H9 (cell line): ENCODE measurements around the gene FHIT. TPM values are rescaled to one million over a fixed set of nuclear protein-coding genes. Genes with fewer than 3 reads are reported as not detected.

Experiments
- DNase-seq: peaks from one replicate; pipeline ENCODE4 v3.0.0-alpha.2; 2017
- H2AFZ ChIP-seq: one replicate; pipeline ENCODE4 v1.6.1; 2013; ENCODE audit warnings: mild to moderate bottlenecking, low read length, control low read depth, moderate library complexity
- H2AK5ac ChIP-seq: 2 replicates; pipeline ENCODE4 v1.6.1; 2013; ENCODE audit warnings: low read length, control low read depth, mixed read lengths; ENCODE audit not compliant: insufficient read length
- H2BK120ac ChIP-seq: one replicate; pipeline ENCODE4 v1.6.1; 2013; ENCODE audit warnings: low read depth, mild to moderate bottlenecking, low read length, control low read depth, inconsistent platforms; ENCODE audit not compliant: poor library complexity, severe bottlenecking
- H2BK12ac ChIP-seq: 2 replicates; pipeline ENCODE4 v1.6.1; 2013; ENCODE audit warnings: low read length, control low read depth, mixed read lengths, low read depth; ENCODE audit not compliant: insufficient read length
- H2BK15ac ChIP-seq: 2 replicates; pipeline ENCODE4 v1.6.1; 2013; ENCODE audit warnings: low read depth, low read length, control low read depth
- H2BK20ac ChIP-seq: one replicate; pipeline ENCODE4 v1.6.1; 2013; ENCODE audit warnings: low read depth, mild to moderate bottlenecking, low read length, control low read depth, inconsistent platforms; ENCODE audit not compliant: poor library complexity, severe bottlenecking
- H2BK5ac ChIP-seq: 2 replicates; pipeline ENCODE4 v1.6.1; 2013; ENCODE audit warnings: low read length, control low read depth, mixed read lengths; ENCODE audit not compliant: insufficient read length
- H3K14ac ChIP-seq: 2 replicates; pipeline ENCODE4 v1.6.1; 2013; ENCODE audit warnings: low read length, control low read depth; ENCODE audit not compliant: insufficient read depth
- H3K18ac ChIP-seq: 2 replicates; pipeline ENCODE4 v1.6.1; 2013; ENCODE audit warnings: low read depth, mild to moderate bottlenecking, mixed read lengths, low read length, control low read depth; ENCODE audit not compliant: insufficient read length
- H3K23ac ChIP-seq: 2 replicates; pipeline ENCODE4 v1.6.1; 2013; ENCODE audit warnings: low read length, control low read depth, mixed read lengths, low read depth; ENCODE audit not compliant: insufficient read length
- H3K23me2 ChIP-seq: 2 replicates; pipeline ENCODE4 v1.6.1; 2013; ENCODE audit warnings: low read depth, mild to moderate bottlenecking, mixed read lengths, low read length, control low read depth; ENCODE audit not compliant: insufficient read length, poor library complexity, severe bottlenecking
- H3K27ac ChIP-seq: 2 replicates; pipeline ENCODE4 v1.5.1; 2013; ENCODE audit warnings: low read length, control low read depth, mixed read lengths, low read depth; ENCODE audit not compliant: insufficient read length
- H3K27me3 ChIP-seq: 2 replicates; pipeline ENCODE4 v1.6.1; 2013; ENCODE audit warnings: low read length, control low read depth, inconsistent platforms; ENCODE audit not compliant: insufficient read depth
- H3K4ac ChIP-seq: 2 replicates; pipeline ENCODE4 v1.6.1; 2013; ENCODE audit warnings: low read depth, mild to moderate bottlenecking, control low read depth, inconsistent platforms, low read length, moderate library complexity
- H3K4me1 ChIP-seq: 2 replicates; pipeline ENCODE4 v1.6.1; 2013; ENCODE audit warnings: low read length, control low read depth, inconsistent platforms; ENCODE audit not compliant: insufficient read depth
- H3K4me2 ChIP-seq: 2 replicates; pipeline ENCODE4 v1.6.1; 2013; ENCODE audit warnings: low read length, control low read depth, mixed read lengths; ENCODE audit not compliant: insufficient read length, insufficient read depth
- H3K56ac ChIP-seq: 2 replicates; pipeline ENCODE4 v1.6.1; 2013; ENCODE audit warnings: low read depth, mild to moderate bottlenecking, mixed read lengths, low read length, control low read depth; ENCODE audit not compliant: insufficient read length
- H3K79me1 ChIP-seq: 2 replicates; pipeline ENCODE4 v1.6.1; 2013; ENCODE audit warnings: low read depth, mild to moderate bottlenecking, moderate library complexity, low read length, control low read depth, inconsistent platforms; ENCODE audit not compliant: insufficient read depth, poor library complexity, severe bottlenecking
- H3K79me2 ChIP-seq: 2 replicates; pipeline ENCODE4 v1.6.1; 2013; ENCODE audit warnings: low read length, control low read depth, inconsistent platforms; ENCODE audit not compliant: insufficient read depth
- H3K9ac ChIP-seq: 2 replicates; pipeline ENCODE4 v1.6.1; 2013; ENCODE audit warnings: low read length, control low read depth, mixed read lengths; ENCODE audit not compliant: insufficient read length; ENCODE audit errors: extremely low read depth
- H3K9me3 ChIP-seq: one replicate; pipeline ENCODE4 v1.6.1; 2013; ENCODE audit warnings: low read depth, low read length, inconsistent platforms; ENCODE audit not compliant: control insufficient read depth
- H3T11ph ChIP-seq: one replicate; pipeline ENCODE4 v1.6.1; 2013; ENCODE audit warnings: mild to moderate bottlenecking, low read length, control low read depth, inconsistent platforms
- H4K20me1 ChIP-seq: one replicate; pipeline ENCODE4 v1.6.1; 2013; ENCODE audit not compliant: control insufficient read depth, insufficient read length, insufficient read depth
- H4K5ac ChIP-seq: 2 replicates; pipeline ENCODE4 v1.6.1; 2013; ENCODE audit warnings: low read depth, mild to moderate bottlenecking, mixed read lengths, low read length, control low read depth; ENCODE audit not compliant: insufficient read length
- H4K8ac ChIP-seq: replicated peaks from 2 replicates; pipeline ENCODE4 v1.6.1; 2013; ENCODE audit warnings: low read length, control low read depth, mixed read lengths, low read depth; ENCODE audit not compliant: insufficient read length
- H4K91ac ChIP-seq: 2 replicates; pipeline ENCODE4 v1.6.1; 2013; ENCODE audit warnings: low read depth, mild to moderate bottlenecking, moderate library complexity, mixed read lengths, low read length, control low read depth; ENCODE audit not compliant: insufficient read length
- H3K27ac Mint-ChIP-seq, 3 experiments: 2 replicates in 2 of 3; 3 replicates in 1 of 3; pipeline ENCODE4 v1.8.0; 2020 to 2021; ENCODE audit warnings: mixed read lengths in 3 of 3, mild to moderate bottlenecking in 1 of 3, moderate library complexity in 1 of 3
- H3K27me3 Mint-ChIP-seq: 2 replicates; pipeline ENCODE4 v1.8.0; 2021; ENCODE audit warnings: low read depth, mild to moderate bottlenecking, moderate library complexity, mixed read lengths
- H3K36me3 Mint-ChIP-seq, 3 experiments: 2 replicates in 2 of 3; 3 replicates in 1 of 3; pipeline ENCODE4 v1.8.0; 2020 to 2021; ENCODE audit warnings: low read depth in 3 of 3, mixed read lengths in 3 of 3; ENCODE audit not compliant: insufficient read depth in 1 of 3
- H3K4me1 Mint-ChIP-seq, 2 experiments: 2 replicates each; pipeline ENCODE4 v1.8.0; 2020; ENCODE audit warnings: mixed read lengths in 2 of 2
- H3K4me3 Mint-ChIP-seq, 2 experiments: 2 replicates in 1 of 2; 3 replicates in 1 of 2; pipeline ENCODE4 v1.8.0; 2020 to 2021; ENCODE audit warnings: mild to moderate bottlenecking in 2 of 2, mixed read lengths in 2 of 2, moderate library complexity in 1 of 2
- H3K9me3 Mint-ChIP-seq, 2 experiments: 2 replicates in 1 of 2; 3 replicates in 1 of 2; pipeline ENCODE4 v1.8.0; 2020; ENCODE audit warnings: mild to moderate bottlenecking in 2 of 2, mixed read lengths in 2 of 2, moderate library complexity in 1 of 2
- WGBS: extraction: QIAGEN DNeasy Blood & Tissue Kit; methylation state at CpG from one replicate; pipeline ENCODE4 v1.1.7; 2013; ENCODE audit warnings: missing lambda C conversion rate, low lambda C conversion rate, mixed read lengths; ENCODE audit not compliant: insufficient read length; ENCODE audit errors: extremely low coverage; 5-methylcytosine and 5-hydroxymethylcytosine counted together
- total RNA-seq: library from RNA; stranded (reverse); gene quantifications from 2 replicates; pipeline ENCODE4 v1.2.1, GENCODE V29; 2021
- TF ChIP-seq, protein P1 (sequence below): fragments of 200-600 bp; sonication (generic); conservative IDR thresholded peaks from 3 replicates; pipeline ENCODE4 v1.8.0; 2021; ENCODE audit warnings: antibody characterized with exemption, mild to moderate bottlenecking

FHIT gene
- total RNA-seq, 1 experiment from 2014 or later: 3.0 TPM

DNA sequence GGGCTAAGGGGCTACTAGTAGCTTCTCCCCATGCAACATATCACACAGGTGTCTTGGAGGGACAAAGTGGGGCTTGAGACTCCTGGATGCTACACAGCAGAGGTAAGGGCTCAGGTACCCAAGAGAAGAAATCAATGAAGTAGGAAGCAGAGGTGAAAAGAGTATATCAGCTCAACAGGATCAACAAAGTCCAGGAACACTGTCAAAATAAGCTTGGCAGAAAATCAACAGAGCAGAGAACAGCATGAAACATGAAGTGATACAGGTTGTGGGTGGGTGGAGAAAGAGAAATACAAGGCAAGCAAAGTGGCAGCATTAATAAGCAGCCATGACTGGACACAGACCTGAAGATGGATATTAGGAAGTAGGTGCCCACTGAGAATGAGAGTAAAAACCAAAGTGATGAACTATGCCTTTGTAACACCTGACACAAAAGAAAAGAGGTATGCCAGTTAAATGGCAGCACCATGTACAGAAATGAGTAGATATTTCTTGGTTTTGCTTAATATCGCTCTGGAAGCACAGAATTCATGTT is 637.4 kb downstream of the FHIT start:
- Histone ChIP-seq H3K9ac (no peak overlapping the region), H3K27ac (no peak overlapping the region), H3K4ac (no peak overlapping the region), H3K14ac (no peak overlapping the region), H3K23me2 (no peaks in the 10 kb centered on the region), H2BK12ac (no peak overlapping the region), H2BK120ac (no peak overlapping the region), H2BK20ac (no peak overlapping the region), H3T11ph (no peak overlapping the region), H2AK5ac (no peak overlapping the region), H4K8ac (no peak overlapping the region), H3K23ac (no peak overlapping the region), H3K79me2 (no peaks in the 10 kb centered on the region), H3K18ac (no peak overlapping the region), H3K56ac (no peak overlapping the region), H4K20me1 (no peaks in the 10 kb centered on the region), H3K27me3 (no peaks in the 10 kb centered on the region), H2AFZ (no peak overlapping the region), H4K91ac (no peak overlapping the region), H3K4me2 (no peak overlapping the region), H2BK5ac (no peak overlapping the region), H3K79me1 (no peaks in the 10 kb centered on the region), H3K4me1 (no peaks in the 10 kb centered on the region), H2BK15ac (no peak overlapping the region), H4K5ac (no peak overlapping the region), H3K9me3 (no peaks in the 10 kb centered on the region)
- peaks cover 0 to 7% of the 10 kb centered on the region in 2 experiments; a peak in 3 of 5 replicates for H3K9me3 Mint-ChIP-seq
- WGBS: no CpG with 5 or more reads among the region's 1 CpG
- TF ChIP-seq, protein P1, sequence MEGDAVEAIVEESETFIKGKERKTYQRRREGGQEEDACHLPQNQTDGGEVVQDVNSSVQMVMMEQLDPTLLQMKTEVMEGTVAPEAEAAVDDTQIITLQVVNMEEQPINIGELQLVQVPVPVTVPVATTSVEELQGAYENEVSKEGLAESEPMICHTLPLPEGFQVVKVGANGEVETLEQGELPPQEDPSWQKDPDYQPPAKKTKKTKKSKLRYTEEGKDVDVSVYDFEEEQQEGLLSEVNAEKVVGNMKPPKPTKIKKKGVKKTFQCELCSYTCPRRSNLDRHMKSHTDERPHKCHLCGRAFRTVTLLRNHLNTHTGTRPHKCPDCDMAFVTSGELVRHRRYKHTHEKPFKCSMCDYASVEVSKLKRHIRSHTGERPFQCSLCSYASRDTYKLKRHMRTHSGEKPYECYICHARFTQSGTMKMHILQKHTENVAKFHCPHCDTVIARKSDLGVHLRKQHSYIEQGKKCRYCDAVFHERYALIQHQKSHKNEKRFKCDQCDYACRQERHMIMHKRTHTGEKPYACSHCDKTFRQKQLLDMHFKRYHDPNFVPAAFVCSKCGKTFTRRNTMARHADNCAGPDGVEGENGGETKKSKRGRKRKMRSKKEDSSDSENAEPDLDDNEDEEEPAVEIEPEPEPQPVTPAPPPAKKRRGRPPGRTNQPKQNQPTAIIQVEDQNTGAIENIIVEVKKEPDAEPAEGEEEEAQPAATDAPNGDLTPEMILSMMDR: no peak
- H3K27me3 Mint-ChIP-seq: no peaks in the 10 kb centered on the region
- H3K27ac Mint-ChIP-seq: no peak overlapping the region
- H3K4me1 Mint-ChIP-seq: peaks cover 13 to 16% of the 10 kb centered on the region in 2 experiments
- no peak for DNase-seq
- peaks cover 2 to 4% (median 3%) of the 10 kb centered on the region in 3 experiments; a peak in 4 of 7 replicates for H3K36me3 Mint-ChIP-seq
- no peak overlapping the region for H3K4me3 Mint-ChIP-seq
